Measurements from ENCODE around the gene SLC48A1. TPM values are rescaled to one million over a fixed set of nuclear protein-coding genes. Genes with fewer than 3 reads are reported as not detected.

The SLC48A1 gene
- total RNA-seq, 1 experiment from 2014 or later = 20.0 TPM

GRCh38 chr12:47725091-47725772, 47.8 kb upstream of the SLC48A1 start, which contains the start of gene ENDOU:
Gene ENDOU (minus strand): TSS chr12:47725490. CDS start chr12:47725413, 77 bp downstream.
- H3K4me2 ChIP-seq (ENCODE audit: low read length) = no peak within 1 kb of the TSS
- H3K9me3 ChIP-seq (ENCODE audit: control insufficient read depth in 1 of 2, insufficient read depth in 1 of 2, low read depth in 1 of 2, low read length in 2 of 2) = no peaks in the 10 kb centered on the region
- H4K20me1 ChIP-seq (ENCODE audit: insufficient read depth) = no peaks in the 10 kb centered on the region
- BruUV-seq (replicated peaks) = no TSS peak
- no peak within 1 kb of the TSS for H2AFZ ChIP-seq (ENCODE audit: low read depth, low read length, poor library complexity, severe bottlenecking)
- no peaks in the 10 kb centered on the region for H3K9me2 ChIP-seq (ENCODE audit: insufficient read depth)
- ChIA-PET RAD21 (ENCODE audit: low non-redundant PET in 1 of 2, low total read pairs in 2 of 2, uncharacterized antibody in 2 of 2, unreplicated experiment in 2 of 2) (no interaction called here), POLR2A (no interaction called here), CTCF (interaction anchor here (1.1 kb wide), 1 partner anchor 11 kb away, joined by 3 read pairs; no protein-coding TSS in a partner anchor)
- H3K9ac ChIP-seq (ENCODE audit: low read length) = no peak within 1 kb of the TSS
- H3K27ac ChIP-seq (ENCODE audit: low read depth, low read length) = no peak within 1 kb of the TSS
- no peak for TF ChIP-seq REST (IDR thresholded peaks at IDR 0.05; ENCODE audit: low read depth)
- TF ChIP-seq SIN3A (IDR thresholded peaks at IDR 0.05; ENCODE audit: low read depth) = no peak
- TF ChIP-seq SP1 (IDR thresholded peaks at IDR 0.05; ENCODE audit: low read depth) = no peak
- TF ChIP-seq TCF7L2 (IDR thresholded peaks at IDR 0.05; ENCODE audit: borderline replicate concordance, extremely low read depth, insufficient read depth, insufficient read length) = no peak
- no peak for TF ChIP-seq SRF (IDR thresholded peaks at IDR 0.05; ENCODE audit: low read depth)
- DNase-seq (ENCODE audit: low read depth, low spot score) (no peak), ATAC-seq (no peak)
- no peak within 1 kb of the TSS for H3K4me3 ChIP-seq (replicated peaks in 1 of 2; ENCODE audit: low read depth in 1 of 2, low read length in 2 of 2)
- no peaks in the 10 kb centered on the region for H3K79me2 ChIP-seq (ENCODE audit: insufficient read depth, low read length)
- H3K4me1 ChIP-seq (ENCODE audit: control insufficient read depth in 1 of 2, insufficient read depth in 2 of 2, low read length in 2 of 2) = peaks cover 0 to 6% of the 10 kb centered on the region in 2 experiments; a peak in 1 of 4 replicates
- H3K27me3 ChIP-seq (ENCODE audit: insufficient read depth, low read length) = no peaks in the 10 kb centered on the region
- intact Hi-C loops (cut with micrococcal nuclease) = no loop called here
- no peaks in the 10 kb centered on the region for H3K36me3 ChIP-seq (ENCODE audit: control insufficient read depth in 1 of 2, insufficient read depth in 2 of 2, low read length in 2 of 2)
